HEK293T (cell line): ENCODE data around the gene FLG2.

Source experiments
- CTCF ChIA-PET: fragments of 350-600 bp; formaldehyde crosslinking; extraction: SDS; loops from one replicate; lab custom pipeline; 2021; ENCODE audit warnings: antibody characterized with exemption, inconsistent platforms; lab: Yijun Ruan, JAX
- POLR2A ChIA-PET: fragments of 350-600 bp; formaldehyde crosslinking; extraction: SDS; loops from one replicate; lab custom pipeline; 2020; ENCODE audit warnings: antibody characterized with exemption, inconsistent platforms; lab: Yijun Ruan, JAX
- DNase-seq: peaks from one replicate; pipeline ENCODE4 v3.0.0; 2012; ENCODE audit warnings: mixed read lengths; ENCODE audit errors: extremely low spot score
- ARNT ChIP-seq: fragments of 450-650 bp; IDR thresholded peaks from 2 replicates; pipeline ENCODE4 v1.6.1; 2017; ENCODE audit warnings: mild to moderate bottlenecking
- BHLHE40 ChIP-seq: fragments of 450-650 bp; IDR thresholded peaks from 2 replicates; pipeline ENCODE4 v1.6.1; 2016; ENCODE audit warnings: mild to moderate bottlenecking, moderate library complexity, borderline replicate concordance
- CTBP1 ChIP-seq: fragments of 450-650 bp; IDR thresholded peaks from 2 replicates; pipeline ENCODE4 v1.6.1; 2016; ENCODE audit warnings: borderline replicate concordance
- ELF4 ChIP-seq: fragments of 450-650 bp; IDR thresholded peaks from 2 replicates; pipeline ENCODE4 v1.6.1; 2017; ENCODE audit warnings: antibody characterized with exemption
- FOXA1 ChIP-seq: fragments of 450-650 bp; IDR thresholded peaks from 2 replicates; pipeline ENCODE4 v1.6.1; 2016; ENCODE audit warnings: mild to moderate bottlenecking
- FOXK2 ChIP-seq: fragments of 450-650 bp; IDR thresholded peaks from 2 replicates; pipeline ENCODE4 v1.6.1; 2016; ENCODE audit warnings: mild to moderate bottlenecking
- FOXM1 ChIP-seq: fragments of 450-650 bp; IDR thresholded peaks from 2 replicates; pipeline ENCODE4 v1.6.1; 2017; ENCODE audit warnings: mild to moderate bottlenecking, borderline replicate concordance
- HDGF ChIP-seq: fragments of 450-650 bp; IDR thresholded peaks from 2 replicates; pipeline ENCODE4 v1.6.1; 2017; ENCODE audit warnings: antibody characterized with exemption, borderline replicate concordance
- L3MBTL2 ChIP-seq: fragments of 450-650 bp; conservative IDR thresholded peaks from 2 replicates; pipeline ENCODE4 v1.6.1; 2016; ENCODE audit warnings: mild to moderate bottlenecking
- LEF1 ChIP-seq: fragments of 450-650 bp; IDR thresholded peaks from 2 replicates; pipeline ENCODE4 v1.6.1; 2017; ENCODE audit warnings: mild to moderate bottlenecking, borderline replicate concordance
- NFRKB ChIP-seq: fragments of 450-650 bp; IDR thresholded peaks from 2 replicates; pipeline ENCODE4 v1.6.1; 2016; ENCODE audit warnings: mild to moderate bottlenecking, moderate library complexity
- PKNOX1 ChIP-seq: fragments of 450-650 bp; IDR thresholded peaks from 2 replicates; pipeline ENCODE4 v1.6.1; 2016
- SP1 ChIP-seq: fragments of 450-650 bp; IDR thresholded peaks from 2 replicates; pipeline ENCODE4 v1.6.1; 2017
- SUZ12 ChIP-seq: fragments of 450-650 bp; IDR thresholded peaks from 2 replicates; pipeline ENCODE4 v1.6.1; 2016; ENCODE audit warnings: mild to moderate bottlenecking
- TARDBP ChIP-seq: fragments of 450-650 bp; IDR thresholded peaks from 2 replicates; pipeline ENCODE4 v1.6.1; 2016
- ZNF384 ChIP-seq: fragments of 450-650 bp; IDR thresholded peaks from 2 replicates; pipeline ENCODE4 v1.6.1; 2016

The FLG2 gene

GRCh38 chr1:152348447-152348846, 11.4 kb downstream of the FLG2 start:
- TF ChIP-seq L3MBTL2 (no peak), FOXM1 (no peak), ELF4 (no peak), HDGF (no peak), LEF1 (no peak), CTBP1 (no peak), SP1 (no peak), PKNOX1 (no peak)
- CTCF ChIA-PET = interaction anchor here (1.1 to 1.2 kb wide), 2 partner anchors 13 to 29 kb away, joined by 3 to 7 read pairs; no protein-coding TSS in a partner anchor
- POLR2A ChIA-PET = no interaction called here
- DNase-seq = no peak

- ChIA-PET CTCF (interaction anchor here (0.5 to 1.2 kb wide), 11 partner anchors 11 to 111 kb away, joined by 3 to 7 read pairs (median 3); no protein-coding TSS in a partner anchor), POLR2A (no interaction called here)
- peak; percentile 45 for DNase-seq
- no peak for TF ChIP-seq L3MBTL2
- no peak for TF ChIP-seq TARDBP
Measured at GRCh38 chr1:152347116-152347728, 12.6 kb downstream of the FLG2 start.

GRCh38 chr1:152344438-152344837, 15.4 kb downstream of the FLG2 start:
- CTCF ChIA-PET = interaction anchor here (1.3 kb wide), 1 partner anchor 114 kb away, joined by 4 read pairs; no protein-coding TSS in a partner anchor
- no peak for DNase-seq
- TF ChIP-seq L3MBTL2 (no peak), LEF1 (no peak)

GRCh38 chr1:152343006-152343405, 16.8 kb downstream of the FLG2 start:
- POLR2A ChIA-PET = no interaction called here
- DNase-seq = no peak
- CTCF ChIA-PET = interaction anchor here (1.3 kb wide), 1 partner anchor 116 kb away, joined by 5 read pairs; no protein-coding TSS in a partner anchor
- TF ChIP-seq L3MBTL2 (no peak), NFRKB (no peak), LEF1 (no peak), TARDBP (no peak), CTBP1 (no peak), HDGF (no peak), FOXK2 (no peak), ZNF384 (no peak), PKNOX1 (no peak), FOXM1 (no peak), ELF4 (no peak), FOXA1 (no peak), ARNT (no peak), SUZ12 (no peak), BHLHE40 (no peak), SP1 (no peak)

More at GRCh38 chr1:152344438-152344837, 15.4 kb downstream of the FLG2 start:
- POLR2A ChIA-PET = no interaction called here

- ChIA-PET CTCF (interaction anchor here (1.0 kb wide), 1 partner anchor 12 kb away, joined by 4 read pairs; no protein-coding TSS in a partner anchor), POLR2A (no interaction called here)
- DNase-seq = no peak
- TF ChIP-seq L3MBTL2 (no peak), FOXA1 (no peak), NFRKB (no peak), ZNF384 (no peak), HDGF (no peak), FOXM1 (no peak), SUZ12 (no peak), ELF4 (no peak), TARDBP (no peak), BHLHE40 (no peak), LEF1 (no peak), ARNT (no peak), CTBP1 (no peak), SP1 (no peak)
Measured at GRCh38 chr1:152335399-152335798, 24.4 kb downstream of the FLG2 start.

- no peak for DNase-seq
- POLR2A ChIA-PET = no interaction called here
- no peak for TF ChIP-seq ARNT
- no peak for TF ChIP-seq ZNF384
- no peak for TF ChIP-seq SP1
- no peak for TF ChIP-seq SUZ12
- no peak for TF ChIP-seq CTBP1
- TF ChIP-seq L3MBTL2 = no peak
- TF ChIP-seq HDGF = no peak
- TF ChIP-seq FOXA1 = no peak
- TF ChIP-seq TARDBP = no peak
- no peak for TF ChIP-seq ELF4
- TF ChIP-seq NFRKB = no peak
- no peak for TF ChIP-seq BHLHE40
- no peak for TF ChIP-seq FOXK2
- CTCF ChIA-PET = no interaction called here
Measured at GRCh38 chr1:152328801-152329391, 30.9 kb downstream of the FLG2 start.

GRCh38 chr1:152325111-152325510, 34.7 kb downstream of the FLG2 start, which contains the start of gene FLG:
TSS of gene FLG (minus strand) at chr1:152325239. CDS start at chr1:152315456, 9,783 bp downstream.
- POLR2A ChIA-PET = no interaction called here
- DNase-seq = no peak
- CTCF ChIA-PET = no interaction called here
- TF ChIP-seq SP1 (no peak), CTBP1 (no peak), PKNOX1 (no peak), FOXA1 (no peak), LEF1 (no peak), L3MBTL2 (no peak), ARNT (no peak), ZNF384 (no peak), SUZ12 (no peak), HDGF (no peak), FOXK2 (no peak), BHLHE40 (no peak), ELF4 (no peak), NFRKB (no peak), FOXM1 (no peak), TARDBP (no peak)
